HepG2 (cell line): Measurements from ENCODE around the gene KLF6. TPM values are rescaled to one million over a fixed set of nuclear protein-coding genes. Genes with fewer than 3 reads are reported as not detected.
A peak's percentile ranks its signal among the peaks of the same experiment; 100 is the strongest.

Source experiments
- MAZ ChIP-seq, 2 experiments: sonication (generic) in 1 of 2; formaldehyde crosslinking in 1 of 2; IDR thresholded peaks; 2 replicates each; pipeline versions ENCODE4 v1.5.0 to v1.6.1; 2012 to 2020; ENCODE audit warnings: low read depth in 2 of 2, mild to moderate bottlenecking in 2 of 2, borderline replicate concordance in 1 of 2, improper control_type of control experiment in 1 of 2, low read length in 1 of 2, missing genetic modification reagents in 1 of 2, moderate library complexity in 1 of 2
- NFKB2 ChIP-seq: sonication (generic); formaldehyde crosslinking; IDR thresholded peaks from 2 replicates; pipeline ENCODE4 v1.4.0; 2020; ENCODE audit warnings: missing genetic modification reagents, borderline replicate concordance
- NR2F1 ChIP-seq, 2 experiments: fragments of 450-650 bp in 1 of 2; formaldehyde crosslinking in 1 of 2; IDR thresholded peaks; 2 replicates each; pipeline versions ENCODE4 v1.5.0 to v1.6.1; 2016 to 2020; ENCODE audit warnings: mild to moderate bottlenecking in 1 of 2, missing compliant biosample characterization in 1 of 2, missing genetic modification reagents in 1 of 2, moderate library complexity in 1 of 2
- NRL ChIP-seq: sonication (generic); formaldehyde crosslinking; IDR thresholded peaks from 2 replicates; pipeline ENCODE4 v1.5.0; 2020; ENCODE audit warnings: missing genetic modification reagents, mild to moderate bottlenecking, moderate library complexity, borderline replicate concordance
- ZNF224 ChIP-seq: sonication (generic); formaldehyde crosslinking; IDR thresholded peaks from 2 replicates; pipeline ENCODE4 v1.5.0; 2020; ENCODE audit warnings: mild to moderate bottlenecking, missing genetic modification reagents
- ZNF468 ChIP-seq: sonication (generic); formaldehyde crosslinking; IDR thresholded peaks from 2 replicates; pipeline ENCODE4 v1.8.0; 2022; ENCODE audit warnings: mild to moderate bottlenecking, moderate library complexity, missing genetic modification reagents
- ZNF549 ChIP-seq: sonication (generic); formaldehyde crosslinking; IDR thresholded peaks from 2 replicates; pipeline ENCODE4 v1.5.0; 2020; ENCODE audit warnings: missing genetic modification reagents
- ZNF616 ChIP-seq: sonication (generic); formaldehyde crosslinking; IDR thresholded peaks from 2 replicates; pipeline ENCODE4 v1.5.0; 2020; ENCODE audit warnings: low read depth, mild to moderate bottlenecking, missing genetic modification reagents
- ZNF746 ChIP-seq: sonication (generic); formaldehyde crosslinking; IDR thresholded peaks from 2 replicates; pipeline ENCODE4 v1.8.0; 2022; ENCODE audit warnings: mild to moderate bottlenecking, missing genetic modification reagents
- polyA plus RNA-seq, 8 experiments: library from polyadenylated mRNA; depleted of rRNA in 3 of 8; stranded (reverse) in 7 of 8; unstranded in 1 of 8; fragments of >200 nt; fragmentation: Illumina TruSeq in 4 of 8; extraction: Trizol in 4 of 8; gene quantifications; 2 replicates each; pipeline versions ENCODE4 v1.2.1 to v1.2.3, GENCODE V29; 2011 to 2016; ENCODE audit warnings: low read depth in 4 of 8, missing spikeins in 1 of 8, mixed read lengths in 1 of 8; ENCODE audit not compliant: insufficient read depth in 1 of 8
- total RNA-seq, 5 experiments: library from RNA; depleted of rRNA; stranded (reverse); fragments of >200 nt; fragmentation: Illumina TruSeq; extraction: Trizol; gene quantifications; 2 replicates each; pipeline ENCODE4 v1.2.3, GENCODE V29; 2016; ENCODE audit warnings: low read depth in 1 of 5
- TF ChIP-seq, protein P1 (sequence below): sonication (generic); formaldehyde crosslinking; IDR thresholded peaks from 2 replicates; pipeline ENCODE4 v1.8.0; 2022; ENCODE audit warnings: mild to moderate bottlenecking, missing genetic modification reagents, moderate library complexity
- TF ChIP-seq, protein P2 (sequence below): sonication (generic); formaldehyde crosslinking; IDR thresholded peaks from 2 replicates; pipeline ENCODE4 v1.4.0; 2020; ENCODE audit warnings: low read depth, mild to moderate bottlenecking, missing genetic modification reagents
- TF ChIP-seq, protein P3 (sequence below): sonication (generic); formaldehyde crosslinking; IDR thresholded peaks from 2 replicates; pipeline ENCODE4 v1.4.0; 2020; ENCODE audit warnings: missing genetic modification reagents, borderline replicate concordance
- TF ChIP-seq, protein P4 (sequence below): sonication (generic); formaldehyde crosslinking; IDR thresholded peaks from 2 replicates; pipeline ENCODE4 v1.5.1; 2020; ENCODE audit warnings: mild to moderate bottlenecking, missing genetic modification reagents, borderline replicate concordance
- TF ChIP-seq, protein P5 (sequence below): sonication (generic); formaldehyde crosslinking; IDR thresholded peaks from 2 replicates; pipeline ENCODE4 v1.5.1; 2020; ENCODE audit warnings: mild to moderate bottlenecking, moderate library complexity, missing genetic modification reagents

The KLF6 gene
- total and polyA plus RNA-seq, 2 of the 13 experiments (the other 11 are each of a cell fraction or from before 2014, with no cell fraction given) = 27.0 to 71.9 TPM

DNA sequence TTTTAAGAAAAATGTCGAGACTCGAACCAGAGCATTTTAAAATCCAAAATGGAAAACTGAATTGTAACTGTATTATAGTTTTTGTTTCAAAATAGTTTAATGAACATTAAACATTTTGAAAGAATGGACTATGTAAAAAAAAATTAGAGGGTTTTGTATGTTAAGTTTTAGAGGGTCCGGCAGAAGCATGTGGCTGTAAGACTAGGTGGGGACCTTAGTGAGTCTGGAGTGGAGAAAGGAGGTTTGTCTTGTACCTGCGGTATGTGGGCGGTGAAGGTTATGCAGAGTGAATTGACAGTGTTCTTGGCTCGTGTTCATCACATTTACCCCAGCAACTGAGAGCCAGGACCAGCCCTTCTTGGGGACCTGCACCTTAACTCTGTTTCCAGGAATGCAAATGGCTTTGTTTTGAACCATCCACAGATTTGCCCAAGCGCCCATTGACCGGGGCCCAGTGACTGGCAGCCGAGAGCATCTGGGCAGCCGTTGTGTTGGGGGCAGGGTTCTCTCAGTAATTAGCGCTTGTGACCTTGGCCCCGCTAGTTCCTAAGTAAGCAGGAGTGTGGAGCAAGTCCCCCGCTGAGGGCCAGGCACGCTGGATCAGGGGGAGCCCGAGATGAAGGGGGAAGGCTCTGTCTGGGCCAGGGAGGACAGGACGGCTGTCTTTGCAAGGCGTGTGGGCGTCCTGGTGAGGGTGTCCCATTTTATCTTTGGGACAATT, 1.4 kb upstream of the KLF6 start (continued):
- peak; percentile 67 for TF ChIP-seq ZNF746
- 0 out of 2 replicates have a peak, but pooled peaks have one; percentile 52 for TF ChIP-seq ZNF224 (CRISPR knock-in tag)
- TF ChIP-seq ZNF616 = 0 out of 2 replicates have a peak, but pooled peaks have one; percentile 60
- TF ChIP-seq NR2F1 (CRISPR knock-in tag; IDR thresholded peaks at IDR 0.05) = peak; percentile 84 to 92
- TF ChIP-seq, protein P1, sequence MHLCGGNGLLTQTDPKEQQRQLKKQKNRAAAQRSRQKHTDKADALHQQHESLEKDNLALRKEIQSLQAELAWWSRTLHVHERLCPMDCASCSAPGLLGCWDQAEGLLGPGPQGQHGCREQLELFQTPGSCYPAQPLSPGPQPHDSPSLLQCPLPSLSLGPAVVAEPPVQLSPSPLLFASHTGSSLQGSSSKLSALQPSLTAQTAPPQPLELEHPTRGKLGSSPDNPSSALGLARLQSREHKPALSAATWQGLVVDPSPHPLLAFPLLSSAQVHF (CRISPR knock-in tag) = no peak
- no peak for TF ChIP-seq ZNF549
- TF ChIP-seq, protein P2, sequence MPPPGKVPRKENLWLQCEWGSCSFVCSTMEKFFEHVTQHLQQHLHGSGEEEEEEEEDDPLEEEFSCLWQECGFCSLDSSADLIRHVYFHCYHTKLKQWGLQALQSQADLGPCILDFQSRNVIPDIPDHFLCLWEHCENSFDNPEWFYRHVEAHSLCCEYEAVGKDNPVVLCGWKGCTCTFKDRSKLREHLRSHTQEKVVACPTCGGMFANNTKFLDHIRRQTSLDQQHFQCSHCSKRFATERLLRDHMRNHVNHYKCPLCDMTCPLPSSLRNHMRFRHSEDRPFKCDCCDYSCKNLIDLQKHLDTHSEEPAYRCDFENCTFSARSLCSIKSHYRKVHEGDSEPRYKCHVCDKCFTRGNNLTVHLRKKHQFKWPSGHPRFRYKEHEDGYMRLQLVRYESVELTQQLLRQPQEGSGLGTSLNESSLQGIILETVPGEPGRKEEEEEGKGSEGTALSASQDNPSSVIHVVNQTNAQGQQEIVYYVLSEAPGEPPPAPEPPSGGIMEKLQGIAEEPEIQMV (CRISPR knock-in tag) = peak; percentile 79; the same call in 1 of the 2 replicates
- 0 out of 2 replicates have a peak, but pooled peaks have one; percentile 49 for TF ChIP-seq MAZ (IDR thresholded peaks at IDR 0.05; ENCODE audit: borderline replicate concordance, low read depth, low read length)
- TF ChIP-seq MAZ (CRISPR knock-in tag; IDR thresholded peaks at IDR 0.05; ENCODE audit: low read depth) = 0 out of 2 replicates have a peak, but pooled peaks have one; percentile 51
- TF ChIP-seq, protein P3, sequence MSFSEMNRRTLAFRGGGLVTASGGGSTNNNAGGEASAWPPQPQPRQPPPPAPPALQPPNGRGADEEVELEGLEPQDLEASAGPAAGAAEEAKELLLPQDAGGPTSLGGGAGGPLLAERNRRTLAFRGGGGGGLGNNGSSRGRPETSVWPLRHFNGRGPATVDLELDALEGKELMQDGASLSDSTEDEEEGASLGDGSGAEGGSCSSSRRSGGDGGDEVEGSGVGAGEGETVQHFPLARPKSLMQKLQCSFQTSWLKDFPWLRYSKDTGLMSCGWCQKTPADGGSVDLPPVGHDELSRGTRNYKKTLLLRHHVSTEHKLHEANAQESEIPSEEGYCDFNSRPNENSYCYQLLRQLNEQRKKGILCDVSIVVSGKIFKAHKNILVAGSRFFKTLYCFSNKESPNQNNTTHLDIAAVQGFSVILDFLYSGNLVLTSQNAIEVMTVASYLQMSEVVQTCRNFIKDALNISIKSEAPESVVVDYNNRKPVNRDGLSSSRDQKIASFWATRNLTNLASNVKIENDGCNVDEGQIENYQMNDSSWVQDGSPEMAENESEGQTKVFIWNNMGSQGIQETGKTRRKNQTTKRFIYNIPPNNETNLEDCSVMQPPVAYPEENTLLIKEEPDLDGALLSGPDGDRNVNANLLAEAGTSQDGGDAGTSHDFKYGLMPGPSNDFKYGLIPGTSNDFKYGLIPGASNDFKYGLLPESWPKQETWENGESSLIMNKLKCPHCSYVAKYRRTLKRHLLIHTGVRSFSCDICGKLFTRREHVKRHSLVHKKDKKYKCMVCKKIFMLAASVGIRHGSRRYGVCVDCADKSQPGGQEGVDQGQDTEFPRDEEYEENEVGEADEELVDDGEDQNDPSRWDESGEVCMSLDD = peak; percentile 81; the same call in 1 of the 2 replicates
- peak; percentile 76; the same call in 1 of the 2 replicates for TF ChIP-seq NRL (CRISPR knock-in tag)
- TF ChIP-seq, protein P4, sequence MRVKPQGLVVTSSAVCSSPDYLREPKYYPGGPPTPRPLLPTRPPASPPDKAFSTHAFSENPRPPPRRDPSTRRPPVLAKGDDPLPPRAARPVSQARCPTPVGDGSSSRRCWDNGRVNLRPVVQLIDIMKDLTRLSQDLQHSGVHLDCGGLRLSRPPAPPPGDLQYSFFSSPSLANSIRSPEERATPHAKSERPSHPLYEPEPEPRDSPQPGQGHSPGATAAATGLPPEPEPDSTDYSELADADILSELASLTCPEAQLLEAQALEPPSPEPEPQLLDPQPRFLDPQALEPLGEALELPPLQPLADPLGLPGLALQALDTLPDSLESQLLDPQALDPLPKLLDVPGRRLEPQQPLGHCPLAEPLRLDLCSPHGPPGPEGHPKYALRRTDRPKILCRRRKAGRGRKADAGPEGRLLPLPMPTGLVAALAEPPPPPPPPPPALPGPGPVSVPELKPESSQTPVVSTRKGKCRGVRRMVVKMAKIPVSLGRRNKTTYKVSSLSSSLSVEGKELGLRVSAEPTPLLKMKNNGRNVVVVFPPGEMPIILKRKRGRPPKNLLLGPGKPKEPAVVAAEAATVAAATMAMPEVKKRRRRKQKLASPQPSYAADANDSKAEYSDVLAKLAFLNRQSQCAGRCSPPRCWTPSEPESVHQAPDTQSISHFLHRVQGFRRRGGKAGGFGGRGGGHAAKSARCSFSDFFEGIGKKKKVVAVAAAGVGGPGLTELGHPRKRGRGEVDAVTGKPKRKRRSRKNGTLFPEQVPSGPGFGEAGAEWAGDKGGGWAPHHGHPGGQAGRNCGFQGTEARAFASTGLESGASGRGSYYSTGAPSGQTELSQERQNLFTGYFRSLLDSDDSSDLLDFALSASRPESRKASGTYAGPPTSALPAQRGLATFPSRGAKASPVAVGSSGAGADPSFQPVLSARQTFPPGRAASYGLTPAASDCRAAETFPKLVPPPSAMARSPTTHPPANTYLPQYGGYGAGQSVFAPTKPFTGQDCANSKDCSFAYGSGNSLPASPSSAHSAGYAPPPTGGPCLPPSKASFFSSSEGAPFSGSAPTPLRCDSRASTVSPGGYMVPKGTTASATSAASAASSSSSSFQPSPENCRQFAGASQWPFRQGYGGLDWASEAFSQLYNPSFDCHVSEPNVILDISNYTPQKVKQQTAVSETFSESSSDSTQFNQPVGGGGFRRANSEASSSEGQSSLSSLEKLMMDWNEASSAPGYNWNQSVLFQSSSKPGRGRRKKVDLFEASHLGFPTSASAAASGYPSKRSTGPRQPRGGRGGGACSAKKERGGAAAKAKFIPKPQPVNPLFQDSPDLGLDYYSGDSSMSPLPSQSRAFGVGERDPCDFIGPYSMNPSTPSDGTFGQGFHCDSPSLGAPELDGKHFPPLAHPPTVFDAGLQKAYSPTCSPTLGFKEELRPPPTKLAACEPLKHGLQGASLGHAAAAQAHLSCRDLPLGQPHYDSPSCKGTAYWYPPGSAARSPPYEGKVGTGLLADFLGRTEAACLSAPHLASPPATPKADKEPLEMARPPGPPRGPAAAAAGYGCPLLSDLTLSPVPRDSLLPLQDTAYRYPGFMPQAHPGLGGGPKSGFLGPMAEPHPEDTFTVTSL (CRISPR knock-in tag) = peak; percentile 70; the same call in 1 of the 2 replicates
- TF ChIP-seq, protein P5, sequence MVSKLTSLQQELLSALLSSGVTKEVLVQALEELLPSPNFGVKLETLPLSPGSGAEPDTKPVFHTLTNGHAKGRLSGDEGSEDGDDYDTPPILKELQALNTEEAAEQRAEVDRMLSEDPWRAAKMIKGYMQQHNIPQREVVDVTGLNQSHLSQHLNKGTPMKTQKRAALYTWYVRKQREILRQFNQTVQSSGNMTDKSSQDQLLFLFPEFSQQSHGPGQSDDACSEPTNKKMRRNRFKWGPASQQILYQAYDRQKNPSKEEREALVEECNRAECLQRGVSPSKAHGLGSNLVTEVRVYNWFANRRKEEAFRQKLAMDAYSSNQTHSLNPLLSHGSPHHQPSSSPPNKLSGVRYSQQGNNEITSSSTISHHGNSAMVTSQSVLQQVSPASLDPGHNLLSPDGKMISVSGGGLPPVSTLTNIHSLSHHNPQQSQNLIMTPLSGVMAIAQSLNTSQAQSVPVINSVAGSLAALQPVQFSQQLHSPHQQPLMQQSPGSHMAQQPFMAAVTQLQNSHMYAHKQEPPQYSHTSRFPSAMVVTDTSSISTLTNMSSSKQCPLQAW (CRISPR knock-in tag) = peak; percentile 84
- TF ChIP-seq NFKB2 (CRISPR knock-in tag) = peak; percentile 79; the same call in 1 of the 2 replicates
- TF ChIP-seq ZNF468 (CRISPR knock-in tag) = no peak
